ENCODE results near the gene TMEM242.

TMEM242 gene

GRCh38 chr6:157264701-157265100 is 58.6 kb downstream of the TMEM242 start:
- no peak for TF ChIP-seq CTCF (IDR thresholded peaks at IDR 0.05; ENCODE audit: insufficient read depth, low read length, poor library complexity, severe bottlenecking)
- no peak overlapping the region for H3K4me3 ChIP-seq (replicated peaks; ENCODE audit: low read depth, low read length)
- 0 out of 2 replicates have a peak, but pooled peaks cover 2% of the 10 kb centered on the region for H3K27me3 ChIP-seq (replicated peaks; ENCODE audit: control insufficient read depth, insufficient read depth, low read length)
- no peaks in the 10 kb centered on the region for H3K36me3 ChIP-seq (ENCODE audit: control insufficient read depth, insufficient read depth, low read length)
- no peak for DNase-seq (ENCODE audit: extremely low read depth, insufficient read length)

- H3K27me3 ChIP-seq (replicated peaks; ENCODE audit: control insufficient read depth, insufficient read depth, low read length): 0 out of 2 replicates have a peak, but pooled peaks cover 2% of the 10 kb centered on the region
These were observed 59.4 kb downstream of the TMEM242 start for GRCh38 chr6:157263881-157264397.

GRCh38 chr6:157263146-157263545 is 60.2 kb downstream of the TMEM242 start:
- Histone ChIP-seq H3K27me3 (replicated peaks; ENCODE audit: control insufficient read depth, insufficient read depth, low read length) (no peaks in the 10 kb centered on the region; the same call in 1 of the 2 replicates), H3K4me3 (replicated peaks; ENCODE audit: low read depth, low read length) (no peak overlapping the region), H3K36me3 (ENCODE audit: control insufficient read depth, insufficient read depth, low read length) (no peaks in the 10 kb centered on the region)
- no peak for DNase-seq (ENCODE audit: extremely low read depth, insufficient read length)
- TF ChIP-seq CTCF (IDR thresholded peaks at IDR 0.05; ENCODE audit: insufficient read depth, low read length, poor library complexity, severe bottlenecking): no peak

More at GRCh38 chr6:157263881-157264397, 59.4 kb downstream of the TMEM242 start:
- H3K4me3 ChIP-seq (replicated peaks; ENCODE audit: low read depth, low read length): no peak overlapping the region
- no peaks in the 10 kb centered on the region for H3K36me3 ChIP-seq (ENCODE audit: control insufficient read depth, insufficient read depth, low read length)
- DNase-seq (ENCODE audit: extremely low read depth, insufficient read length): no peak
- no peak for TF ChIP-seq CTCF (IDR thresholded peaks at IDR 0.05; ENCODE audit: insufficient read depth, low read length, poor library complexity, severe bottlenecking)

GRCh38 chr6:157261606-157262005 is 61.7 kb downstream of the TMEM242 start:
- DNase-seq (ENCODE audit: extremely low read depth, insufficient read length): no peak
- TF ChIP-seq CTCF (IDR thresholded peaks at IDR 0.05; ENCODE audit: insufficient read depth, low read length, poor library complexity, severe bottlenecking): no peak

GRCh38 chr6:157260735-157261410 is 62.4 kb downstream of the TMEM242 start:
- H3K27me3 ChIP-seq (replicated peaks; ENCODE audit: control insufficient read depth, insufficient read depth, low read length): no peaks in the 10 kb centered on the region; the same call in 1 of the 2 replicates
- no peak for DNase-seq (ENCODE audit: extremely low read depth, insufficient read length)
- H3K36me3 ChIP-seq (ENCODE audit: control insufficient read depth, insufficient read depth, low read length): no peaks in the 10 kb centered on the region
- TF ChIP-seq CTCF (IDR thresholded peaks at IDR 0.05; ENCODE audit: insufficient read depth, low read length, poor library complexity, severe bottlenecking): no peak
- H3K4me3 ChIP-seq (replicated peaks; ENCODE audit: low read depth, low read length): no peak overlapping the region

More at GRCh38 chr6:157261606-157262005, 61.7 kb downstream of the TMEM242 start:
- Histone ChIP-seq H3K36me3 (ENCODE audit: control insufficient read depth, insufficient read depth, low read length) (no peaks in the 10 kb centered on the region), H3K4me3 (replicated peaks; ENCODE audit: low read depth, low read length) (no peak overlapping the region), H3K27me3 (replicated peaks; ENCODE audit: control insufficient read depth, insufficient read depth, low read length) (no peaks in the 10 kb centered on the region; the same call in 1 of the 2 replicates)
